H1 (cell line): ENCODE results near the gene TCFL5. TPM values are rescaled to one million over a fixed set of nuclear protein-coding genes. Genes with fewer than 3 reads are reported as not detected.

Source experiments
- CTCF ChIA-PET: fragments of 300-600 bp; sonication (Branson Sonifier 250); formaldehyde crosslinking; loops from one replicate; lab custom pipeline; 2021; ENCODE audit not compliant: partially characterized antibody; lab: Charles Lee
- POLR2A ChIA-PET: fragments of 300-600 bp; sonication (Branson Sonifier 250); formaldehyde crosslinking; loops from one replicate; lab custom pipeline; 2021; ENCODE audit warnings: inconsistent platforms; ENCODE audit not compliant: partially characterized antibody; lab: Charles Lee
- DNase-seq, 2 experiments: peaks; one replicate each; pipeline versions ENCODE4 v3.0.0 to v3.0.0-alpha.2; 2010 to 2022; ENCODE audit warnings: low spot score in 2 of 2, low read depth in 1 of 2, mixed read lengths in 1 of 2
- FAIRE-seq: peaks from 2 replicates; lab custom pipeline; 2011; peaks lifted over from hg19 to GRCh38; lab: Jason Lieb, UNC
- H2AFZ ChIP-seq: 2 replicates; pipeline ENCODE4 v1.8.1; 2012; ENCODE audit warnings: low read length, inconsistent platforms
- H2AK5ac ChIP-seq: 2 replicates; pipeline ENCODE4 v1.6.1; 2013; ENCODE audit warnings: low read depth, low read length
- H2BK120ac ChIP-seq: replicated peaks from 2 replicates; pipeline ENCODE3; 2013; ENCODE audit warnings: low read depth, low read length, inconsistent platforms
- H2BK12ac ChIP-seq: 2 replicates; pipeline ENCODE4 v1.6.1; 2013; ENCODE audit warnings: low read depth, low read length
- H2BK15ac ChIP-seq: 2 replicates; pipeline ENCODE4 v1.6.1; 2013; ENCODE audit warnings: low read length
- H2BK20ac ChIP-seq: 2 replicates; pipeline ENCODE4 v1.6.1; 2013; ENCODE audit warnings: low read length
- H2BK5ac ChIP-seq: 2 replicates; pipeline ENCODE4 v1.6.1; 2013; ENCODE audit warnings: low read depth, low read length
- H3K14ac ChIP-seq: 2 replicates; pipeline ENCODE4 v1.6.1; 2013; ENCODE audit warnings: inconsistent platforms; ENCODE audit not compliant: insufficient read length
- H3K18ac ChIP-seq: 2 replicates; pipeline ENCODE4 v1.6.1; 2013; ENCODE audit warnings: low read length; ENCODE audit errors: extremely low read depth
- H3K23ac ChIP-seq: 2 replicates; pipeline ENCODE4 v1.6.1; 2013; ENCODE audit warnings: inconsistent platforms; ENCODE audit not compliant: insufficient read length
- H3K23me2 ChIP-seq: 2 replicates; pipeline ENCODE4 v1.6.1; 2013; ENCODE audit warnings: low read depth, low read length
- H3K27ac ChIP-seq: 2 replicates; pipeline ENCODE4 v1.6.1; 2011; ENCODE audit warnings: low read depth, low read length, inconsistent platforms
- H3K27me3 ChIP-seq, 4 experiments: replicated peaks in 1 of 4; 1 replicate in 1 of 4; 2 replicates in 3 of 4; pipeline versions ENCODE4 v1.6.1 to v1.8.1; 2011 to 2013; ENCODE audit warnings: low read length in 3 of 4, mild to moderate bottlenecking in 3 of 4, inconsistent platforms in 2 of 4, mixed read lengths in 2 of 4, moderate library complexity in 1 of 4; ENCODE audit not compliant: control insufficient read depth in 3 of 4, insufficient read depth in 3 of 4; ENCODE audit errors: extremely low read depth in 1 of 4
- H3K36me3 ChIP-seq, 4 experiments: 2 replicates each; pipeline versions ENCODE4 v1.6.1 to v1.8.1; 2011 to 2013; ENCODE audit warnings: mild to moderate bottlenecking in 4 of 4, low read length in 3 of 4, moderate library complexity in 2 of 4, control low read depth in 1 of 4, inconsistent platforms in 1 of 4; ENCODE audit not compliant: insufficient read depth in 4 of 4, control insufficient read depth in 2 of 4
- H3K4ac ChIP-seq: replicated peaks from 2 replicates; pipeline ENCODE3; 2013; ENCODE audit warnings: low read length, low read depth, mixed read lengths, inconsistent platforms; ENCODE audit not compliant: insufficient read length
- H3K4me1 ChIP-seq, 4 experiments: replicated peaks in 1 of 4; 1 replicate in 1 of 4; 2 replicates in 3 of 4; pipeline versions ENCODE4 v1.6.1 to v1.8.1; 2011 to 2013; ENCODE audit warnings: low read length in 3 of 4, inconsistent platforms in 2 of 4, mixed read lengths in 1 of 4; ENCODE audit not compliant: insufficient read depth in 4 of 4, control insufficient read depth in 3 of 4
- H3K4me2 ChIP-seq, 2 experiments: 2 replicates each; pipeline versions ENCODE4 v1.6.1 to v1.8.1; 2011 to 2013; ENCODE audit warnings: low read depth in 2 of 2, low read length in 2 of 2, control low read depth in 1 of 2, inconsistent platforms in 1 of 2, mild to moderate bottlenecking in 1 of 2; ENCODE audit not compliant: insufficient read depth in 1 of 2
- H3K4me3 ChIP-seq, 4 experiments: fragments of 200-600, 300-600 bp in 1 of 4; sonication (generic), shearing (Covaris generic), sonication (Bioruptor Twin) in 1 of 4; 2 replicates each; pipeline versions ENCODE4 v1.5.1 to v1.8.1; 2011 to 2016; ENCODE audit warnings: low read length in 4 of 4, low read depth in 3 of 4, control low read depth in 2 of 4, inconsistent platforms in 2 of 4, mild to moderate bottlenecking in 2 of 4, mixed read lengths in 1 of 4, moderate library complexity in 1 of 4; ENCODE audit not compliant: insufficient read depth in 2 of 4; ENCODE audit errors: extremely low read depth in 1 of 4
- H3K56ac ChIP-seq: replicated peaks from 2 replicates; pipeline ENCODE3; 2013; ENCODE audit warnings: low read depth, mild to moderate bottlenecking, mixed read lengths, low read length, inconsistent platforms; ENCODE audit not compliant: insufficient read length
- H3K79me1 ChIP-seq: 2 replicates; pipeline ENCODE4 v1.6.1; 2013; ENCODE audit warnings: low read depth, low read length, control low read depth
- H3K79me2 ChIP-seq, 2 experiments: 2 replicates each; pipeline versions ENCODE4 v1.6.1 to v1.8.1; 2012 to 2013; ENCODE audit warnings: low read length in 2 of 2, mild to moderate bottlenecking in 2 of 2, inconsistent platforms in 1 of 2; ENCODE audit not compliant: insufficient read depth in 2 of 2, control insufficient read depth in 1 of 2
- H3K9ac ChIP-seq, 4 experiments: replicated peaks in 1 of 4; 1 replicate in 1 of 4; 2 replicates in 3 of 4; pipeline versions ENCODE4 v1.6.1 to v1.8.1; 2011 to 2013; ENCODE audit warnings: low read depth in 3 of 4, low read length in 3 of 4, control low read depth in 2 of 4, mild to moderate bottlenecking in 2 of 4, moderate library complexity in 2 of 4, inconsistent platforms in 1 of 4; ENCODE audit errors: extremely low read depth in 1 of 4
- H3K9me3 ChIP-seq, 2 experiments: 2 replicates each; pipeline versions ENCODE4 v1.6.1 to v1.8.1; 2012 to 2013; ENCODE audit warnings: mild to moderate bottlenecking in 2 of 2, moderate library complexity in 2 of 2, control low read depth in 1 of 2, inconsistent platforms in 1 of 2, low read depth in 1 of 2, low read length in 1 of 2, mixed read lengths in 1 of 2; ENCODE audit not compliant: insufficient read depth in 2 of 2
- H4K20me1 ChIP-seq, 2 experiments: replicated peaks in 1 of 2; 2 replicates each; pipeline versions ENCODE3 to v1.8.1; 2011 to 2013; ENCODE audit warnings: inconsistent platforms in 2 of 2, low read length in 2 of 2, mild to moderate bottlenecking in 1 of 2; ENCODE audit not compliant: insufficient read depth in 2 of 2, control insufficient read depth in 1 of 2
- H4K5ac ChIP-seq: 2 replicates; pipeline ENCODE4 v1.6.1; 2013; ENCODE audit warnings: low read length, low read depth, mixed read lengths, inconsistent platforms; ENCODE audit not compliant: insufficient read length
- H4K8ac ChIP-seq: 2 replicates; pipeline ENCODE4 v1.8.0; 2013; ENCODE audit warnings: mild to moderate bottlenecking, moderate library complexity, low read length, inconsistent platforms; ENCODE audit not compliant: insufficient read depth; ENCODE audit errors: extremely low read depth
- H4K91ac ChIP-seq: replicated peaks from 2 replicates; pipeline ENCODE3; 2013; ENCODE audit warnings: low read length, mixed read lengths, inconsistent platforms; ENCODE audit not compliant: insufficient read length
- EZH2 ChIP-seq: fragments of 200-600 bp; sonication (generic); IDR thresholded peaks from 2 replicates; pipeline ENCODE4 v1.7.1; 2012; ENCODE audit warnings: low read depth, mild to moderate bottlenecking, moderate library complexity, low read length, inconsistent platforms; ENCODE audit not compliant: severe bottlenecking
- JUN ChIP-seq: IDR thresholded peaks from 2 replicates; pipeline ENCODE4 v1.6.1; 2011; ENCODE audit warnings: low read depth, mild to moderate bottlenecking, improper control_type of control experiment, low read length
- POLR2A ChIP-seq, 2 experiments: IDR thresholded peaks; 1 replicate in 1 of 2; 2 replicates in 1 of 2; pipeline ENCODE4 v1.6.1; 2011; ENCODE audit warnings: low read depth in 2 of 2, low read length in 2 of 2, mild to moderate bottlenecking in 2 of 2; ENCODE audit errors: control extremely low read depth in 1 of 2
- RBBP5 ChIP-seq: IDR thresholded peaks from 2 replicates; pipeline ENCODE4 v1.7.1; 2012; ENCODE audit warnings: low read depth, mild to moderate bottlenecking, inconsistent platforms, low read length, moderate library complexity, borderline replicate concordance
- RFX5 ChIP-seq: IDR thresholded peaks from 2 replicates; pipeline ENCODE4 v1.6.1; 2011; ENCODE audit warnings: low read depth, low read length, improper control_type of control experiment, borderline replicate concordance
- RXRA ChIP-seq: IDR thresholded peaks from 2 replicates; pipeline ENCODE4 v1.6.1; 2011; ENCODE audit warnings: low read depth, mild to moderate bottlenecking, low read length, moderate library complexity; ENCODE audit not compliant: insufficient read depth
- SRF ChIP-seq: IDR thresholded peaks from 2 replicates; pipeline ENCODE4 v1.6.1; 2011; ENCODE audit warnings: mild to moderate bottlenecking, low read depth, low read length, moderate library complexity
- SUZ12 ChIP-seq: fragments of 200-600 bp; sonication (generic); IDR thresholded peaks from 2 replicates; pipeline ENCODE4 v1.6.1; 2012; ENCODE audit warnings: mild to moderate bottlenecking, inconsistent platforms, low read length, moderate library complexity, mixed read lengths
- TBP ChIP-seq: IDR thresholded peaks from 2 replicates; pipeline ENCODE4 v1.6.1; 2011; ENCODE audit warnings: low read depth, low read length, improper control_type of control experiment
- TCF12 ChIP-seq: IDR thresholded peaks from 2 replicates; pipeline ENCODE4 v1.6.1; 2011; ENCODE audit warnings: low read depth, mild to moderate bottlenecking, low read length
- TEAD4 ChIP-seq: IDR thresholded peaks from 2 replicates; pipeline ENCODE4 v1.6.1; 2012; ENCODE audit warnings: low read depth, low read length, inconsistent platforms, mixed read lengths
- WGBS, 2 experiments: shearing (Covaris generic) in 1 of 2; methylation state at CpG; one replicate each; pipeline versions ENCODE4 v1.1.6 to v1.1.7; 2013 to 2015; ENCODE audit warnings: low lambda C conversion rate in 2 of 2, mixed read lengths in 2 of 2, inconsistent platforms in 1 of 2, low coverage in 1 of 2, missing lambda C conversion rate in 1 of 2; ENCODE audit not compliant: insufficient replicate concordance in 2 of 2, insufficient coverage in 1 of 2, insufficient read length in 1 of 2; ENCODE audit errors: extremely low coverage in 1 of 2, missing lambda C conversion rate in 1 of 2; 5-methylcytosine and 5-hydroxymethylcytosine counted together
- polyA plus RNA-seq, 7 experiments: library from polyadenylated mRNA; depleted of rRNA in 3 of 7; stranded (reverse) in 5 of 7; unstranded in 2 of 7; fragments of >200 nt in 5 of 7; fragments of 200-250 nt in 2 of 7; gene quantifications; 1 replicate in 5 of 7; 2 replicates in 1 of 7; 4 replicates in 1 of 7; pipeline versions ENCODE4 v1.2.1 to v1.2.3, GENCODE V29; 2011 to 2013; ENCODE audit warnings: missing spikeins in 2 of 7, mixed read lengths in 2 of 7
- total RNA-seq: library from RNA; stranded (reverse); fragmentation: NEBNext Ultra II Directional; extraction: Animal tissue kit (Norgen Biotek cat#: 25700); gene quantifications from 2 replicates; pipeline ENCODE4 v1.2.1, GENCODE V29; 2021

The TCFL5 gene
- total and polyA plus RNA-seq, 2 of the 8 experiments (the other 6 are each of a cell fraction or from before 2014, with no cell fraction given) = 6.2 to 15.0 TPM

DNA sequence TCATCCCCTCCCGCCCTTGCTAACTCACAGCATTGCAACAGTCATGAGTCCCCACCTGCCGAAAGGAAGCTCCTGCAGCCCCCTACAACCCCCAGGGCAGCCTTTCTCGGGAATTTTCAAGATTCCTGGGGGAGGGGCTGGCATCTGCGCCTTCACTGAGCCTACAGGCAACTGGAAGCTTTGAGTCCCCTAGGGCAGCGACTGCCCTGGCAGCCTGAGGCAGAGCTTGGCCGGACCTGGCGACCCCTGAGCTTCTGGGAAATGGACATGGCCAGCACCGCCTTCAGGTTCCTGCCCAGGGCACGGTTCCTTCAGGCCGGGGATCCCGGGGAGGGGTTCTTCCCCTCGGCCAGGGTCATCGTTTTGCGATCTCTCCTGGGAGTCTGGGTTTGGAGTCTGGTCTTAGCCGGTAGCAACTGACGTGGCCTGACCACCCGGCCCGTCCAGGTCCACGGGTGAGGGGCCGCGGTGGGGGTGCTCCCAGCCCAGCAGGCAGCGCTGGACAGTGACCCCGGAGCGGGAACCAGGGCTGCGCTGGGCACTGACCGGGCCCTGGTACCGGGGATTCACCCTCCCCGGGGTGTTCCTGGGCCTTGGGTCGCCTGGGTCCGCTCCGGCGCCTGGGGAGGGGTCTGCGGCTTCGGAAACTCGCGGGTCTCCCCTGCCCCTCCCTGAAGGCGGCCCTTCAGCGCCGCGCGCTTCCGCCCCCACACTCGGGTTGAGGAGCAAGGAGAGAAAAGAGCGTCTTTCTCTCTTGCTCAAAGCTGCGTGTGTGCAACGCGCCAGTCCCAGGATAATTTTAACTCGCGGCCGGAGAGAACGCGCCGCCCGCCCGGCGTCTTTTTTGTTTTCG, 45.4 kb downstream of the TCFL5 start:
- no peak overlapping the region for H3K23ac ChIP-seq
- H2AFZ ChIP-seq = no peak overlapping the region
- POLR2A ChIA-PET = interaction anchor here (0.8 to 4.6 kb wide), 29 partner anchors 9 to 452 kb away, joined by 3 to 22 read pairs (median 6); partner anchors contain the start of genes GID8, MRGBP, OGFR and SLCO4A1
- H3K27me3 ChIP-seq = peaks cover 0 to 8% (median 2%) of the 10 kb centered on the region in 4 experiments; a peak in 2 of 7 replicates
- FAIRE-seq = no peak
- H3K27ac ChIP-seq = peak overlapping the region; percentile 28; the same call in 1 of the 2 replicates
- H3K18ac ChIP-seq = peak overlapping the region; percentile 81
- H3K9me3 ChIP-seq = no peaks in the 10 kb centered on the region
- peaks cover 0 to 19% (median 3%) of the 10 kb centered on the region in 4 experiments; a peak in 2 of 8 replicates for H3K36me3 ChIP-seq
- H3K4me2 ChIP-seq = peak overlapping the region; percentile 62 to 97
- peak overlapping the region; percentile 90 for H3K4ac ChIP-seq
- peak overlapping the region; percentile 39 to 62 (median 56); a peak in 6 of 7 replicates for H3K9ac ChIP-seq
- no peak overlapping the region; the same call in 1 of the 2 replicates for H2BK20ac ChIP-seq
- peak overlapping the region; percentile 96; the same call in 1 of the 2 replicates for H2BK15ac ChIP-seq
- peak; percentile 84 for DNase-seq
- peak overlapping the region; percentile 81 for H4K91ac ChIP-seq
- H3K4me3 ChIP-seq = peak overlapping the region; percentile 54 to 71 (median 63)
- peak overlapping the region; percentile 83; the same call in 1 of the 2 replicates for H2BK5ac ChIP-seq
- peak overlapping the region; percentile 64 for H3K56ac ChIP-seq
- peak overlapping the region; percentile 50 for H2BK12ac ChIP-seq
- H4K5ac ChIP-seq = peak overlapping the region; percentile 8
- H2AK5ac ChIP-seq = no peak overlapping the region
- H3K4me1 ChIP-seq = peaks cover 0 to 17% (median 11%) of the 10 kb centered on the region in 4 experiments; a peak in 5 of 7 replicates
- peaks cover 0 to 3% of the 10 kb centered on the region in 2 experiments for H4K20me1 ChIP-seq
- CTCF ChIA-PET = interaction anchor here (1.0 to 3.5 kb wide), 9 partner anchors 9 to 156 kb away, joined by 3 to 15 read pairs (median 4); partner anchors contain the start of gene OGFR
- H2BK120ac ChIP-seq = peak overlapping the region; percentile 28
- H3K79me2 ChIP-seq = no peaks in the 10 kb centered on the region
- no peaks in the 10 kb centered on the region for H3K79me1 ChIP-seq
- WGBS, 2 experiments = 2% methylated on average over 43 of the region's 57 CpGs; no CpG with 5 or more reads in 1 of the 2 experiments
- H4K8ac ChIP-seq = peak overlapping the region; percentile 90
- peaks cover 13% of the 10 kb centered on the region for H3K23me2 ChIP-seq
- no peak overlapping the region for H3K14ac ChIP-seq
- peak; percentile 52; the same call in 1 of the 2 replicates for TF ChIP-seq RXRA
- TF ChIP-seq SRF = no peak
- TF ChIP-seq POLR2A (IDR thresholded peaks at IDR 0.05; ENCODE audit: control extremely low read depth in 1 of 2, low read depth in 2 of 2, low read length in 2 of 2) = peak in 1 of 2 experiments; percentile 81; a peak in 2 of 3 replicates
- no peak for TF ChIP-seq RFX5
- 0 out of 2 replicates have a peak, but pooled peaks have one; percentile 43 for TF ChIP-seq RBBP5
- TF ChIP-seq TCF12 = peak; percentile 85; the same call in 1 of the 2 replicates
- peak; percentile 99 for TF ChIP-seq TEAD4
- TF ChIP-seq JUN = no peak
- TF ChIP-seq EZH2 = peak; percentile 43
- peak; percentile 38; the same call in 1 of the 2 replicates for TF ChIP-seq TBP
- TF ChIP-seq SUZ12 = no peak; the same call in 1 of the 2 replicates
